HCT116 (cell line): ENCODE data around the gene SLC14A1.

Source experiments
- CEBPB ChIP-seq: IDR thresholded peaks from 2 replicates; pipeline ENCODE4 v1.6.1; 2012; ENCODE audit warnings: low read depth
- CTCF ChIP-seq, 3 experiments: fragments of 200-600 bp in 1 of 3; sonication (generic) in 1 of 3; IDR thresholded peaks in 2 of 3; conservative IDR thresholded peaks in 1 of 3; 2 replicates each; pipeline ENCODE4 v1.5.1; 2012 to 2017; ENCODE audit warnings: low read depth in 2 of 3, low read length in 2 of 3, antibody characterized with exemption in 1 of 3, borderline replicate concordance in 1 of 3, control low read depth in 1 of 3, mild to moderate bottlenecking in 1 of 3, mixed read lengths in 1 of 3, mixed run types in 1 of 3, moderate library complexity in 1 of 3; ENCODE audit not compliant: insufficient read depth in 1 of 3
- ELF1 ChIP-seq: IDR thresholded peaks from 2 replicates; pipeline ENCODE4 v1.6.1; 2012; ENCODE audit warnings: low read depth, borderline replicate concordance
- EZH2 ChIP-seq: fragments of 200-600 bp; sonication (generic); IDR thresholded peaks from 2 replicates; pipeline ENCODE4 v1.6.1; 2017; ENCODE audit warnings: antibody characterized with exemption, mixed run types
- EZH2phosphoT487 ChIP-seq: fragments of 200-600 bp; IDR thresholded peaks from 2 replicates; pipeline ENCODE4 v1.6.1; 2018; ENCODE audit warnings: antibody characterized with exemption, borderline replicate concordance
- JUND ChIP-seq: IDR thresholded peaks from 2 replicates; pipeline ENCODE4 v1.6.1; 2012
- MAX ChIP-seq: IDR thresholded peaks from 2 replicates; pipeline ENCODE4 v1.6.1; 2012
- POLR2A ChIP-seq: IDR thresholded peaks from 2 replicates; pipeline ENCODE4 v1.7.0; 2011; ENCODE audit warnings: borderline replicate concordance; ENCODE audit not compliant: insufficient read depth, insufficient read length; ENCODE audit errors: extremely low read depth
- RAD21 ChIP-seq: IDR thresholded peaks from 2 replicates; pipeline ENCODE4 v1.6.1; 2012; ENCODE audit warnings: low read depth, mild to moderate bottlenecking
- REST ChIP-seq: IDR thresholded peaks from 2 replicates; pipeline ENCODE4 v1.6.1; 2012; ENCODE audit warnings: low read depth
- YY1 ChIP-seq: IDR thresholded peaks from 2 replicates; pipeline ENCODE4 v1.6.1; 2011; ENCODE audit warnings: low read length, low read depth, moderate library complexity, mild to moderate bottlenecking; ENCODE audit not compliant: insufficient replicate concordance; ENCODE audit errors: extremely low read depth
- ZBTB33 ChIP-seq: IDR thresholded peaks from 2 replicates; pipeline ENCODE4 v1.6.1; 2011; ENCODE audit warnings: mild to moderate bottlenecking, low read length, moderate library complexity; ENCODE audit not compliant: insufficient replicate concordance; ENCODE audit errors: extremely low read depth
- ZFX ChIP-seq: fragments of 450-650 bp; IDR thresholded peaks from 2 replicates; pipeline ENCODE4 v1.6.1; 2017

- TF ChIP-seq JUND = no peak
- no peak for TF ChIP-seq CTCF (IDR thresholded peaks at IDR 0.05 in 2 of 3, conservative IDR thresholded peaks at IDR 0.05 in 1 of 3; ENCODE audit: borderline replicate concordance in 1 of 3, insufficient read depth in 1 of 3, low read depth in 2 of 3, low read length in 2 of 3)
- no peak for TF ChIP-seq ZFX
- TF ChIP-seq MAX = no peak
- no peak for TF ChIP-seq YY1
- TF ChIP-seq CEBPB = no peak
- no peak for TF ChIP-seq POLR2A
- TF ChIP-seq EZH2 = no peak
- no peak for TF ChIP-seq RAD21
- TF ChIP-seq ZBTB33 = no peak
- no peak for TF ChIP-seq REST
- no peak for TF ChIP-seq EZH2phosphoT487
- TF ChIP-seq ELF1 = no peak
Observed at GRCh38 chr18:45752681-45753080, 28.7 kb downstream of the SLC14A1 start.
